Measurements from ENCODE around the gene SHROOM3.

DNA sequence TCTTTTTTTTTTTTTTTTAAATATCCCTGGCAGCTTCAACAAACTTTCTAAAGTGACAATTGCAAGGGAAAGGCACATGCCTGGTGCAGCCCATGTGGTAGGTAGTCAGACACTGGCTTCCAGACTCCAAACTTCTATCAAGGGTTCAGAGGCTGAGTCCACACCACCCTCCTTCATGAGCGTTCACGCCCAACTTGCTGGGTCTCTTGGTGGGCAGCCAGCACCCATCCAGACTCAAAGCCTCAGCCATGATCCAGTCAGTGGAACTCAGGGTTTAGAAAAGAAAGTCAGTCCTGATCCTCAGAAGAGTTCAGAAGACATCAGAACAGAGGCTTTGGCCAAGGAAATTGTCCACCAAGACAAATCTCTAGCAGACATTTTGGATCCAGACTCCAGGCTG lies 321.4 kb downstream of the SHROOM3 start:
- TF ChIP-seq, protein P1, sequence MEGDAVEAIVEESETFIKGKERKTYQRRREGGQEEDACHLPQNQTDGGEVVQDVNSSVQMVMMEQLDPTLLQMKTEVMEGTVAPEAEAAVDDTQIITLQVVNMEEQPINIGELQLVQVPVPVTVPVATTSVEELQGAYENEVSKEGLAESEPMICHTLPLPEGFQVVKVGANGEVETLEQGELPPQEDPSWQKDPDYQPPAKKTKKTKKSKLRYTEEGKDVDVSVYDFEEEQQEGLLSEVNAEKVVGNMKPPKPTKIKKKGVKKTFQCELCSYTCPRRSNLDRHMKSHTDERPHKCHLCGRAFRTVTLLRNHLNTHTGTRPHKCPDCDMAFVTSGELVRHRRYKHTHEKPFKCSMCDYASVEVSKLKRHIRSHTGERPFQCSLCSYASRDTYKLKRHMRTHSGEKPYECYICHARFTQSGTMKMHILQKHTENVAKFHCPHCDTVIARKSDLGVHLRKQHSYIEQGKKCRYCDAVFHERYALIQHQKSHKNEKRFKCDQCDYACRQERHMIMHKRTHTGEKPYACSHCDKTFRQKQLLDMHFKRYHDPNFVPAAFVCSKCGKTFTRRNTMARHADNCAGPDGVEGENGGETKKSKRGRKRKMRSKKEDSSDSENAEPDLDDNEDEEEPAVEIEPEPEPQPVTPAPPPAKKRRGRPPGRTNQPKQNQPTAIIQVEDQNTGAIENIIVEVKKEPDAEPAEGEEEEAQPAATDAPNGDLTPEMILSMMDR (IDR thresholded peaks at IDR 0.05) = no peak
- no peak for TF ChIP-seq POLR2A (IDR thresholded peaks at IDR 0.05)

Measured in Peyer's patch (tissue), 4 donors.